T1000 (cell line): ENCODE data around the gene GTPBP6.

Source experiments
- DNase-seq: peaks from one replicate; lab custom pipeline; 2025; ENCODE audit warnings: mixed read lengths; lab: John Stamatoyannopoulos, UW

GTPBP6 gene, protein sequence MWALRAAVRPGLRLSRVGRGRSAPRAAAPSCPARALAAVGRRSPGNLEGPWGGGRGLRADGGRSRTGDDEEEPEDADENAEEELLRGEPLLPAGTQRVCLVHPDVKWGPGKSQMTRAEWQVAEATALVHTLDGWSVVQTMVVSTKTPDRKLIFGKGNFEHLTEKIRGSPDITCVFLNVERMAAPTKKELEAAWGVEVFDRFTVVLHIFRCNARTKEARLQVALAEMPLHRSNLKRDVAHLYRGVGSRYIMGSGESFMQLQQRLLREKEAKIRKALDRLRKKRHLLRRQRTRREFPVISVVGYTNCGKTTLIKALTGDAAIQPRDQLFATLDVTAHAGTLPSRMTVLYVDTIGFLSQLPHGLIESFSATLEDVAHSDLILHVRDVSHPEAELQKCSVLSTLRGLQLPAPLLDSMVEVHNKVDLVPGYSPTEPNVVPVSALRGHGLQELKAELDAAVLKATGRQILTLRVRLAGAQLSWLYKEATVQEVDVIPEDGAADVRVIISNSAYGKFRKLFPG

DNA sequence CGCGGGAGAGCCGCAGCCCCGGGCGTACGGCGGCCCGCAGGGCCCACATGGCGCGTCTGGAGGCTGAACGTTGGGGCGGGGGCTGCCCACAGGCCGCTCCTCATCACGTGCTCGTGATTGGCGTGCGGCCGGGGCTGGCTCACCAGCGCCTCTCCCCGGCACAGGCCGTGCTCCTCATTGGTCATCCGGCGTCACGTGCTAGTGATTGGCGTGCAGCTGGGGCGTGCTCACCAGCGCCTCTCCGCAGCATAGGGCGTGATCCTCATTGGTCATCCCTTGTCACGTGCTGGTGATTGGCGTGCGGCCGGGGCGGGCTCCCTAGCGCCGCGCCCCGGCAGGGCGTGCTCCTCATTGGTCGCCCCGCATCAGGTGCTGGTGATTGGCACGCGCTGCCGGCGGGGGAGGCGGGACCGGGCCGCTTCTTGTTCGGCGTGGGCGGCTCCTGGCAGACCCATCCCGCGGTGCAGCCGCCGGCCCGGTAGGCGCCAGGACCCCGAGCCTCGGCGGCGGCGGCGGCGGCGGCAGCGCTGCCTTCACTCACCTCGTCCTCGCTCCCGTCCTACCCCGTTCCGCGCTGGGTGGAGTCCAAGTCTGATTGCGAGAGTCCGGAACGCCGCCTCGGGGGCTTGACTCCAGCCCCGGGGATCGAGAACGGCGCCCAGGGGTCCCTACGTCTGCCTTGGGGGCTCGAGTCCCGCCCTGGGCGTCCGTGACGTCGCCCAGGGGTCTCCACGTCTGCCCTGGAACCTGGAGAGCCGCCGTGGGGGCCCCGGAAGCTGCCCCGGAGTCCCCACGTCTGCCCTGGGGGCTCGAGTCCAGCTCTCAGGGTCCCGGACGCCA, at the start of gene GTPBP6:
Gene GTPBP6, minus strand, starts transcription at position 58 of the 840 bp plus-strand sequence. Its CDS starts 9 bp downstream, at position 49.
- DNase-seq, result no peak

DNA sequence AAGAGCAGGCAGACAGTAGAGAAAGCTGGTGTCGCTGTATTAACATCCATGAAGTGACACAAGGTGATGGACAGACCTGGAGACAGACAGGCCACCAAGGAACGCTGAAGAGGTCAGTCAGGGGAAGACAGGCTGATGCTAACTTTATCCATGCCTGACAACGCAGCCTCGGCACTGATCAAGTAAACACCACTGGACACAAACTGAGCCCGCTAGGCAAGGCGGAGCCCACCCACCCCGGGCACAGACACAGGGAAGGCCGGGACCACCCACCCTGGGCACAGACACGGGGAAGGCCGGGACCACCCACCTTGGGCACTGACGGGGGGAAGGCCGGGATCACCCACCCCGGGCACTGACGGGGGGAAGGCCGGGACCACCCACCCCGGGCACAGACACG, 49.3 kb upstream of the GTPBP6 start:
- no peak for DNase-seq

DNA sequence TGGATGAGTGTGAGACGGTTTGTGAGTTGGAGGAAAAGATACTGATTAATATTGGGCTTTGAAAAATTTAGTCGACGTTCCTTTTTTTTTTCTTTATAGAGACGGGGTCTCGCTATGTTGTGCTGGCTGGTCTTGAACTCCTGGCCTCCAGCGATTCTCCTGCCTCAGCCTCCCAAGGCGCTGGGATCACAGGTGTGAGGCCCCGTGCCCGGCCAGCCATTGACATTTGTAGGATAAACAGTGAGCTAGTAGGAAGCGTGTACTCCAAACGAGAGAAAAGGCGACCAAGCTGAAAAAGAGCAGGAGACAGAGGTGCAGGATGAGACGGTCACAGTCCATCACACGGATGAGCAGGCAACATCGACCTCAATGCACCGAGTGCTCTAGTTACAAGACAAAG, 48.8 kb upstream of the GTPBP6 start:
- no peak for DNase-seq

DNA sequence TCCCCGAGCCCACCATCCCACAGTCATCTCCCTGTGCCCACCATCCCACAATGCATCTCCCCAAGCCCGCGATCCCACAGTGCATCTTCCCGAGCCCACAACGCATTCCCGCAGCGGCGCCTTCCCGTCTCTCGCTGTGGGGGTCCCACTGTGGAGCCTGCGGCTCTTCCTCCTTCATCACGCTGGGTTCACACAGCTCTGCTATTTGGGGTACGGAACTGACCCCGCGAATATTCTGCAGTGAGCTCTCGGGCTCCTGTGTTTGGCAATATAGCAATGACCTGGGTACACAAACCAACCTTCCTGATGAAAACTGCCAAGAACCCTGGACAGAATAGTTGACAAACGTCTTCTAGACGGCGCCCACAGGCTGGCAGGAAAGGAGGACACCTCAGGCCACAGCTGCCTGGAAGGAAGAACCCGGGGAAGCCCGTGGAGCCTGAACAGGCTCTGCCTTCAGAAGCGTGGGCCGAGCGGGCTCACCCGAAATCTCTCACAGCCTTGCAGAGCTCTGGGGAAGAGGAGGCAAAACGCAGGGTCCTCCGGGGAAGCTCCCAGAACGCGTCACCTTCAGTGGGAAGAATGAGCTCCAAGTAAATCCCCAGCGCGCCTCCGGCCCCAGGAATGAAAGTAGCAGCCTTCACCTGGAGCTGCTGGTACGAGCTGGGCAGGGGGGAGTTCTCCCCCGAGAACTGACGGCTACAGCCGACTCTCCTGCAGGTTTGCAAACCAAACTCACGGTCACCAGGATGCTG, 45.2 kb upstream of the GTPBP6 start:
- DNase-seq, result no peak

DNA sequence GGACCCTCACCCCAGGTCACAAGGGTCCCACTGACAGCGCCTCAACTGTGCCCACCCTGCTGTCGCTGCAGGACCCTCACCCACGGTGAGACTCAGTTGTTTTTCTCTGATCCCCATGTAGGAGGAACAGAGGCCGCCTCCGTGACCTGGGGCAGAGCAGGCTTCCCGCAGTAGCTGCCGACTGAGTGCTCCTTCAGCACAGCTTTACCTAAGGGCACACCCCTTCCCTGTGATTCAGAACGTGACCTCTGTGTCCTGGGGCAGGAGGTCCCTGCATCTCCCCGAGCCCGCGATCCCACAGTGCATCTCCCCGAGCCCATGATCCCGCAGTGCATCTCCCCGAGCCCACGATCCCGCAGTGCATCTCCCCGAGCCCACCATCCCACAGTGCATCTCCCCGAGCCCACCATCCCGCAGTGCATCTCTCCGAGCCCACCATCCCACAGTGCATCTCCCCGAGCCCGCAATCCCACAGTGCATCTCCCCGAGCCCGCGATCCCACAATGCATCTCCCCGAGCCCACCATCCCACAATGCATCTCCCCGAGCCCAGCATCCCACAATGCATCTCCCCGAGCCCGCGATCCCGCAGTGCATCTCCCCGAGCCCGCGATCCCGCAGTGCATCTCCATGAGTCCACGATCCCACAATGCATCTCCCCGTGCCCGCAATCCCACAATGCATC, 44.5 kb upstream of the GTPBP6 start:
- DNase-seq, result no peak

DNA sequence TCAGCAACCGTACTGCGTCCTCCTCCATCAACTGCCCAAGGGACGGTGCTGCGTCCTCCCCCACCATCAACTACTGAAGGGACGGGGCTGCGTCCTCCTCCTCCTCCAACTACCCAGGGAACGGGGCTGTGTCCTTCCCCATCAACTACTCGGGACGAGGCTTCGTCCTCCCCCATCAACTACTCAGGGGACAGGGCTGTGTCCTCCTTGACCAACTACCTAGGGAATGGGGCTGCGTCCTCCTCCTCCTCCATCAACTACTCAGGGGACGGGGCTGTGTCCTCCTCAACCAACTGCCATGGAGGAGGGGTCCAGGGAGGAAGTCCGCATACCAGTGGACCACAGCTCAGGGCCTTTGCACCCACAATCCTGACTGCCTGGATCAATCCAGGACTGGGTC, 43.8 kb upstream of the GTPBP6 start:
- DNase-seq, result no peak

DNA sequence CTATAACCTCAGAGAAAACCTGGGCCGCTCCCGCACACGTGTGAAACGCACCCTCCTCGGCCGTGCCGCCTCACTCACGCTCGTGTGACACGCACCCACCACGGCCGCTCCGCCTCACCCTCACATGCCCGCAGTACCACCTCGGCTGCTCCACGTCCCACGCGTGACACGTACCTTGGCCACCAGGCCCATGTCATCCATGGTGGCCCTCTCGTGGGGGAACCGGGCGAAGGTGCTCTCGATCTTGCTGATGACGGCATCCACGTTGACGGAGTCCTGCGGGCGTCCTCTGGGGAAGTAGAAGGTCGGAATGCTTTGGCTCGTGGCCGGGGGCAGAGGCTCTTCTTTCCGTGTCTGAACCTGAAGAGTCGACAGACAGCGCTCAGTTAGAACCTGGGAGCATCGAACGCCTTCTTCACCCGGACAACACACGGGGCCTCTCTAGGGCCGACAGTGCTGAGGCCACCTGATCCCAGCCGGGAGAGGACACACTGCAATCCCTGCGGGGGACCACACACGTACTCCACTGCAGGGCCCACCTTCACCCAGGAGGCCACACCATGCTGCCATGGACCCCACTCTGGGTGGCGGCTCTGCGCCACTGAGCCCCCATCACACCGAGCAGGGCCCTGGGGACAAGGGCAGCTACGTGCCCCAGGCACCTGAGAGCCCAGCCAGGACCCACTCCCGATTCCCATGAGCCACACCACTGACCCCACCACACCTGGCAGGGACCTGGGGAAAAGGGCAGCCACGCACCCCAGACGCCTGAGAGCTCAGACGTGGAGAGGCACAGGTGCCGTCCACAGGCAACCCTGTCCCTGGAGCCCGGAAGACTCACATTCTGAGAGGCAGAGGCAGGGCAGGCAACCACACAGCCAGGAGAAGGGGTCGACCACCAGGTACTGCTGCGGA, 42.9 kb upstream of the GTPBP6 start:
- DNase-seq, result no peak

DNA sequence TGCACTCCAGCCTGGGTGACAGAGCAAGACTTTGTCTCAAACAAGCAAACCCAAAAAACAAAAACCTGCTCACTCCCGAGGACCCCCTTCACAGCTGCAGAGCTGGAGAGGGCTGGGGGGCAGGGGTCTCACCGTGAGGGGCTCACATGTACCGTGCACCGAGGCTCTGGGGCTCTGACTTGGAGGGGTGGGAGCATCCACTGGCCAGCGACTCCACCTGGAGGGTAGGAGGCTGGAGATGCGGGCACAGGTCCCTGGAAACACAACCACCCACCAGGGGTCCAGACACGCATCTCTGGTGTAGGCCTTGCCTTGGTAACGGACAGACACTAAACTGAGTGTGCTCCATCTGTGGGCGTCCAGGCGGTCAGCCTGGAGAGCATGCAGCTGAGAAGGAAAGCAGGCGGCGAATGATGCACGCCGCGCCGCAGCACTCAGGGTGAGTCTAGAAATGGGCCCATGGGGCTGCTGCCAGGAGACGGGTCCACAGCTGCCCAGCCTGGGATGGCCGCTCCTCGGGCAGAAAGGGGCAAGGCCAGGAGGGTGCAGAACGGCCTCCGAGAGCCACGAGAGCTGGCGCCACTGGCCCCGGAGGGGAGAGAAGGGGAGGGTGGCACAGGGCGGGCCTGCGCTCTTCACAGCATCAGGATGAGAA, 42.0 kb upstream of the GTPBP6 start:
- no peak for DNase-seq

DNA sequence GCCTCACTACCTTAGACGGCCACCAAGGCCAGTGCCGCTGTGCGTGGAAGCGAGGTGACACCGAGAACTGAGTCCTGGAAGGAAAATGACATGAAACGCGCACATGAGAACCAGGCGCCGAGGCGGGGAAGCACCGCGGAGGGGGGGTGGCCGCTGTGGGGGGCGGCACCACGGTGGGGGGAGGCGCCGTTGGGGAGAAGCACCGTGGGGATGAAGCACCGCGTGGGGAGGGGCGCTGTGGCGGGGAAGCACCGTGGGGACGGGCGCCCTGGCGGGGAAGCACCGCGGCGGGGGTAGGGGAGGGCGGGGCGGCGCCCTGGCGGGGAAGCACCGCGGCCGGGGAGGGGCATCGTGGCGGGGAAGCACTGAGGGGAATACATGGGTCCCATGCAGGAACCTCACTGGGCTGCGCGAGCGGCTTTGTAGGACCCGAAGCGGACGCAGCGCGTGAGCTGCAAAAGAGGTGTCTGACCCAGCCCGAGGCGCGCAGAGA, 40.1 kb upstream of the GTPBP6 start:
- DNase-seq, result no peak

DNA sequence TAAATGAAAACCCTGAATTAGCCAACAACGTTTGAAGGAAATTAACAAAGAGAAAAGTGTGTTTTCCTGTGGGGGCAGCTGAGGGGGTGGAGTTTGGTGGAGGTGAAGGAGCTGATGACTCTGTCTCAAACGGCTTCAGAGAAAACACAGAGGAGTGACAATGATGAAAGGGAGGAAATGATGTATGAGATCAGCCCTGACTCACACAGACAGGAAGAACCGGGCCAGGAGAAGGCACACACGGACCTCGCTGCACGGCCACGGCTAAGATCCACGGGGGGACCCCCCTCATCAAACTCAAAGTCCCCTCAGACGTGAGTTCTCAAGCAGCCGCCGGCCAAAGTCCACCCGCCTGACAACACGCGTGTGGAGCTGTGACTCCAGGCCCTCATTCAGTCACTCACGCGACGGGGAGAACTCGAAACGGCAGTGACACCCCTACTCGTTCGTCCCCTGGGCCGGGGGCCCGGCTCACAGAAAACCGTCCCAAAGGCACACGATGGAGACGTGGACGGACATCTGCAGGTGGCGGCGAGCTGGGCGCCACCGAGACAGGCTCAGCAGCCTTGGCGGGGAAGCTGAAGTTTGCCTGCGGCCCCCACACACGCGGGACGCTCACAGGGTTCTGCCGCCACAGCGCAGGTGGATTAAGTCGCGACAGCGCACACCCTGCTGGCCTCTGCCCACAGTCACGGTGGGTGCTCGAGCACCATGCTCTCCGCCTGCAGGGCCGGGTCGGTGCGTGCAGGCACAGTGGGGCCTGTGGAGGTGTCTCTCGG, 39.3 kb upstream of the GTPBP6 start:
- no peak for DNase-seq

DNA sequence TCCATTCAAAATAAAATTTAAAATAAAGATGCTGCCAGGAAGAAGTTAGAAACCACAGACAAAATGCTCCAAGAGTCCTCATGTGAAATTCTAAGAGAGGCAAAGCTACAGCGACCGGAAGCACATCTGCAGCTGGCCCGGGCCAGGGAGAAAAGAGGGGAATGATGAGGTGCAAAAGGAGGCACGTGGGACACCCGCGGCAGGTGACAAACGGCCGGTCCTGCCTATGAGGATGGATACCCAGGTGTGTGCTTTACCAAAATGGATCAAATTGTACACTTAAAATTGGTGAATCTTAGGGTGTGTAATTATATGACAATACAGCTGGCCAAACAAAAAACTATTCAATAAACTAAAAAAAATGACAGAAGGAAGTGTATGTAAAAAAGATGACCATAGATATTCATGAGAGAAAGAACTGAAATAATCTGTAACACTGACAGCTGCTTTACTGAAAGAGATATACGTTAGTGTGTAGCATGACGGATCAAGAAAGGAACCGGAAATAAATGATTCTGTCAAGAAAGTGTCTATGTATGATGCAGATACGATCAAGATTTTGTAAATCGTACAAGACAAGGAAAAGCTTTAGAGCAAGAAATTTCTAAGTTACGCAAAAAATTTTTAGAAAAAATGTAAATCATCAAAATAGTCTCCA, 38.6 kb upstream of the GTPBP6 start:
- no peak for DNase-seq

DNA sequence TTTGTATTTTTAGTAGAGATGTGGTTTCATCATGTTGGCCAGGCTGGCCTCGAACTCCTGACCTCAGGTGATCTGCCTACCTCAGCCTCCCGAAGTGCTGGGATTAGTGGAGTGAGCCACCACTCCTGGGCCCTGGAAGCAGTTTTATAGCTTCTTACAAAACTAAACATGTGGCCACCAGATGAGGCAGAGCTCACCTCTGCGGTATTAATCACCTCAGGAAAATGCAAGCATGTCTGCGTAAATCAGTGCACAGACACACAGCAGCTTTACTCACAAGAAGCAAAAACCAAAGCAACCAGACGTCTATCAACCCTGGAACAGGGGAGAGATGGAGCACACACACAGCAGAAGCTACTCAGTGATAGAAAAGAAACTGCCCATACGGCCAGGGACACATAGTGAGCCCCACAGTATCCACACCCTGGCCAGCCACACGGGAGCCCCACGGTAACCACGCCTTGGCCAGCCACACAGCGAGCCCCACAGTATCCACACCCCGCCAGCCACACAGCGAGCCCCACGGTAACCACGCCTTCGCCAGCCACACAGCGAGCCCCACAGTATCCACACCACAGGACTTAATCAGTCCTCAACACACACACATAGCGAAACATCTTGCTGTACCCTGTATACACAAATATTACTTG, 37.9 kb upstream of the GTPBP6 start:
- no peak for DNase-seq

DNA sequence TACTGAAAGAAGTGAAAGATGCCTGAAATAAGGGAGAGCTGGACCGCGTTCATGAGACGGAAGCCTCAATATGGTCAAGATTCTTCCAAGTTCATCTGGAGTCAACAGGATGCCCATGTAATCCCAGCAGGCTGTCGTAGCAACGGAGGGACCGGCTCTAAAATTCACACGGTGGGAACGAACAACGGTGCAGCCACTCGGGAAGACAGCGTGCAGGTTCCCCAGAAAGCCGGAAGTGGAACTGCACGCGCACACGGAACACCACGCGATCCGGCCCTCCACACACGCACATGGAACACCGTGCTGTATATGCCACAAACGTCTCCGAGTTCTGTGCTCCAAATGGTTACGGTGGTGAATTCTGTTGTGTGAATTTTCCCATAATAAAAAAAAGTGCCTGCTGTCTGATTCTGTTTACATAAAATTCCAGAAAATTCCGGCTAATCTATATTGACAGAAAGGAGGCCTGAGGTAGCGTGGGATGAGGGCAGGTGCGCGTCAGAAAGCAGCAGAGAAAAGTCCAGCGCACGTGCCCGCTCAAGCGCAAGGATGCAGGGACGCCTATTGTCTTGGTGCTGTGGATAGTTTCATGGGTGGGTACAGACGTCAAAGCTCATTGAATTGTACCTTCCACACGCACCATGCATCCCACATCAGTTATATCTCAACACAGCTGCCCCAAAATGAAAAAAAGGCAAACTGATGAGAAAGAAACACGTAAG, 36.9 kb upstream of the GTPBP6 start:
- DNase-seq, result no peak

DNA sequence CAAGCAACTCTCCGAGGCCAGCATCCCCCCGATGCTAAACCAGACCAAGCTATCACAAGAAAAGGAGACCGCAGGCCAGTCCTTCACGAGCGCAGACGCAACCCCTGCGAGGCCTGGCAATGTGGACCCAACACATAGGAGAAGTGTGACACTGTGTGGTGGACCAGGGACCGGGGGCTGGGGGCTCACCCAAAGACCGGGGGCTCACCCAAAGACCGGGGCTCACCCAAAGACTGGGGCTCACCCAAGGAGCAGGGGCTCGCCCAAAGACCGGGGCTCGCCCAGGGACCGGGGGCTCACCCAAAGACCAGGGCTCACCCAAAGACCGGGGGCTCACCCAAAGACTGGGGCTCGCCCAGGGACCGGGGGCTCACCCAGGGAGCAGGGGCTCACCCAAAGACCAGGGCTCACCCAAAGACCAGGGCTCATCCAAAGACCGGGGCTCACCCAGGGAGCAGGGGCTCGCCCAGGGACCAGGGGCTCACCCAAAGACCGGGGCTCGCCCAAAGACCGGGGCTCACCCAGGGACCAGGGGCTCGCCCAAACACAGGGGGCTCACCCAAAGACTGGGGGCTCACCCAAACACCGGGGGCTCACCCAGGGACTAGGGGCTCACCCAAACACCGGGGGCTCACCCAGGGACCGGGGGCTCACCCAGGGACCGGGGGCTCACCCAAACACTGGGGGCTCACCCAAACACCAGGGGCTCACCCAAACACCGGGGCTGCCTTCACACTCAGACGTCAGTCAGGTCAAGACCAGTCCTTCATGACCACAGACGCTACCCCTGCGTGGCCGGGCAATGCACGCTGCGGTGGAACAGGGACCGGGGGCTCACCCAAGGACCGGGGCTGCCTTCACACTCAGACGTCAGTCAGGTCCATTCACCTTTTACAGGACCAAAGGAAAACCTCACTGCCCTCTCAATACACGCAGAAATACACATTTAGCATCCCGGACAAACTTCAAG, 35.3 kb upstream of the GTPBP6 start:
- DNase-seq, result no peak

DNA sequence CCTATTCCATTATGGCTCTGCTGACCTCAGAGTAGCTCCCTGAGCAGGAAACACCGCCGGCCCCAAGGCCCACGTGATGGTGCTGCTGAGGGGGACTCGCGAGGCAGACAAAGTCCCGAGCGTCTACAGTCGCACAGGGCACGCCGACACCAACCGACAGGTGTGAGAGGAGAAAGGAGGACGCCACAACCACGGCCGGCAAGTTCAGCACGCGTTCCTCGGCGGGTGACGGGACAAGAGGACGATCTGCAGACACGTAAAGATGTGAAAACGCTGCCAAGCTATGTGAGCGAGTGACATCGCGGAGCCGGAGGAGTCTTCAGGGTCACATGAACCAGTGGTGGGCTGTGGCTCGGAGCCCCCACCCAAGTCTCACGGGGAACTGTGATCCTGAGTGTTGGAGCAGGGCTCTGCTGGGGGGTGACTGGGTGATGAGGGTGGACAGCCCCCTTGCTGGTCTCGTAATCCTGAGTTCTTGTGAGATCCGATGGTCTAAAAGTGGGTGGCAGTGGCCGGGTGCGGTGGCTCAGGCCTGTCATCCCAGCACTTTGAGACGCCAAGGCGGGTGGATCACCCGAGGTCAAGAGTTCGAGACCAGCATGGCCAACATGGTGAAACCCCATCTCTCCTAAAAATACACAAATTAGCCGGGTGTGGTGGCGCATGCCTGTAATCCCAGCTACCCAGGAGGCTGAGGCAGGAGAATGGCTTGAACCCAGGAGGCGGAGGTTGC, 34.2 kb upstream of the GTPBP6 start:
- no peak for DNase-seq
